GOT3 (cell line): ENCODE measurements around the gene HK1.
"Not testable (repeated sequence)": the region's sequence is repeated elsewhere in the genome, so short reads cannot be mapped to it uniquely, and the experiment has no call there.

Experiments
- DNase-seq: peaks from one replicate; lab custom pipeline; 2025; ENCODE audit warnings: mixed read lengths; lab: John Stamatoyannopoulos, UW

The HK1 gene

GRCh38 chr10:69278446-69278963 is at the start of gene HK1:
HK1 (plus strand) TSS chr10:69278496.
- DNase-seq = no peak

GRCh38 chr10:69229616-69229916 is 48.7 kb upstream of the HK1 start:
- no peak for DNase-seq

- DNase-seq = no peak
Observed at GRCh38 chr10:69230128-69230527, 48.2 kb upstream of the HK1 start.

- DNase-seq = no peak
Observed at GRCh38 chr10:69232252-69232651, 46.0 kb upstream of the HK1 start.

- no peak for DNase-seq
Observed at GRCh38 chr10:69232736-69233480, 45.4 kb upstream of the HK1 start.

- DNase-seq = no peak
Observed at GRCh38 chr10:69234447-69234846, 43.8 kb upstream of the HK1 start.

- DNase-seq = peak; percentile 44
Observed at GRCh38 chr10:69237528-69238159, 40.7 kb upstream of the HK1 start.

- DNase-seq = no peak
Observed at GRCh38 chr10:69239136-69239535, 39.2 kb upstream of the HK1 start.

- DNase-seq = no peak
Observed at GRCh38 chr10:69239816-69240434, 38.4 kb upstream of the HK1 start.

GRCh38 chr10:69240455-69240854 is 37.8 kb upstream of the HK1 start:
- DNase-seq = no peak

- DNase-seq = no peak
Observed at GRCh38 chr10:69241575-69241974, 36.7 kb upstream of the HK1 start.

- no peak for DNase-seq
Observed at GRCh38 chr10:69242040-69242851, 36.0 kb upstream of the HK1 start.

GRCh38 chr10:69242852-69243212 is 35.5 kb upstream of the HK1 start:
- no peak for DNase-seq

- DNase-seq = no peak
Observed at GRCh38 chr10:69243817-69244216, 34.5 kb upstream of the HK1 start.

- no peak for DNase-seq
Observed at GRCh38 chr10:69246036-69246435, 32.3 kb upstream of the HK1 start.

- DNase-seq = no peak
Observed at GRCh38 chr10:69246581-69247312, 31.5 kb upstream of the HK1 start.

- DNase-seq = no peak
Observed at GRCh38 chr10:69247313-69247710, 31.0 kb upstream of the HK1 start.

GRCh38 chr10:69248117-69248730 is 30.1 kb upstream of the HK1 start:
- no peak for DNase-seq

- no peak for DNase-seq
Observed at GRCh38 chr10:69250041-69250440, 28.3 kb upstream of the HK1 start.

- not testable (repeated sequence) for DNase-seq
Observed at GRCh38 chr10:69251417-69251816, 26.9 kb upstream of the HK1 start.

- DNase-seq = no peak
Observed at GRCh38 chr10:69253171-69253570, 25.1 kb upstream of the HK1 start.
